Hematopoietic multipotent progenitor cell treated with erythropoietin and hydrocortisone succinate and interleukin-3 and kit ligand, for 8 days (in vitro differentiated cells): ENCODE results near the gene ACOX3.
"Not testable (repeated sequence)": the region's sequence is repeated elsewhere in the genome, so short reads cannot be mapped to it uniquely, and the experiment has no call there.

Experiments
- DNase-seq: peaks from one replicate; pipeline ENCODE4 v3.0.0-alpha.2; 2015

ACOX3 gene

GRCh38 chr4:8440492-8441311, at the start of gene ACOX3, which contains the start of gene TRMT44:
ACOX3 (minus strand) TSS chr4:8440723; CDS start chr4:8416521, 24,202 bp downstream.
TRMT44 (plus strand) TSS chr4:8440777; CDS start chr4:8440823, 46 bp downstream.
- DNase-seq: peak; percentile 88

GRCh38 chr4:8488791-8489369, 48.4 kb upstream of the ACOX3 start:
- no peak for DNase-seq

- not testable (repeated sequence) for DNase-seq
These were observed 46.1 kb upstream of the ACOX3 start for GRCh38 chr4:8486643-8487042.

GRCh38 chr4:8480221-8480620, 39.7 kb upstream of the ACOX3 start:
- DNase-seq: no peak

GRCh38 chr4:8478801-8479744, 38.5 kb upstream of the ACOX3 start:
- DNase-seq: no peak

- DNase-seq: no peak
These were observed 37.8 kb upstream of the ACOX3 start for GRCh38 chr4:8478371-8478770.

- DNase-seq: no peak
These were observed 37.2 kb upstream of the ACOX3 start for GRCh38 chr4:8477676-8478075.

- DNase-seq: no peak
These were observed 36.6 kb upstream of the ACOX3 start for GRCh38 chr4:8477095-8477635.

- DNase-seq: no peak
These were observed 35.4 kb upstream of the ACOX3 start for GRCh38 chr4:8475751-8476575.

GRCh38 chr4:8474856-8475255, 34.3 kb upstream of the ACOX3 start:
- DNase-seq: no peak

GRCh38 chr4:8473920-8474590, 33.5 kb upstream of the ACOX3 start:
- no peak for DNase-seq

- no peak for DNase-seq
These were observed 32.8 kb upstream of the ACOX3 start for GRCh38 chr4:8473198-8473919.

GRCh38 chr4:8472689-8473197, 32.2 kb upstream of the ACOX3 start:
- DNase-seq: no peak

GRCh38 chr4:8472158-8472688, 31.7 kb upstream of the ACOX3 start:
- no peak for DNase-seq

GRCh38 chr4:8471211-8471875, 30.8 kb upstream of the ACOX3 start:
- no peak for DNase-seq

- no peak for DNase-seq
These were observed 30.0 kb upstream of the ACOX3 start for GRCh38 chr4:8470451-8471024.

- no peak for DNase-seq
These were observed 29.0 kb upstream of the ACOX3 start for GRCh38 chr4:8469550-8469949.

GRCh38 chr4:8468746-8469535, 28.4 kb upstream of the ACOX3 start:
- peak; percentile 50 for DNase-seq
